OCI-M1 (cell line): ENCODE results near the gene ZDHHC24.

Experiments used
- DNase-seq: peaks from one replicate; lab custom pipeline; 2025; lab: John Stamatoyannopoulos, UW

Gene ZDHHC24

GRCh38 chr11:66566221-66566620 is 20.4 kb upstream of the ZDHHC24 start:
- no peak for DNase-seq

- no peak for DNase-seq
These were observed 19.1 kb upstream of the ZDHHC24 start for GRCh38 chr11:66564984-66565383.

- DNase-seq: no peak
These were observed 18.7 kb upstream of the ZDHHC24 start for GRCh38 chr11:66564538-66564937.

GRCh38 chr11:66563832-66564231 is 18.0 kb upstream of the ZDHHC24 start:
- DNase-seq: no peak

- DNase-seq: no peak
These were observed 17.2 kb upstream of the ZDHHC24 start for GRCh38 chr11:66562907-66563583.

GRCh38 chr11:66562275-66562674 is 16.4 kb upstream of the ZDHHC24 start:
- no peak for DNase-seq

GRCh38 chr11:66561975-66562248 is 16.1 kb upstream of the ZDHHC24 start:
- DNase-seq: no peak

GRCh38 chr11:66561178-66561974 is 15.5 kb upstream of the ZDHHC24 start:
- no peak for DNase-seq

GRCh38 chr11:66559866-66560676 is 14.2 kb upstream of the ZDHHC24 start:
- DNase-seq: no peak

GRCh38 chr11:66559142-66559865 is 13.5 kb upstream of the ZDHHC24 start:
- DNase-seq: no peak

- DNase-seq: no peak
These were observed 12.0 kb upstream of the ZDHHC24 start for GRCh38 chr11:66557733-66558326.

- DNase-seq: no peak
These were observed 10.2 kb upstream of the ZDHHC24 start for GRCh38 chr11:66556086-66556485.

GRCh38 chr11:66555416-66555815 is 9.6 kb upstream of the ZDHHC24 start:
- no peak for DNase-seq

GRCh38 chr11:66554602-66555001 is 8.8 kb upstream of the ZDHHC24 start:
- DNase-seq: no peak

- no peak for DNase-seq
These were observed 5.0 kb upstream of the ZDHHC24 start for GRCh38 chr11:66550887-66551286.

- DNase-seq: no peak
These were observed 3.8 kb upstream of the ZDHHC24 start for GRCh38 chr11:66549696-66550095.

GRCh38 chr11:66548774-66549630 is 3.2 kb upstream of the ZDHHC24 start:
- no peak for DNase-seq

- DNase-seq: no peak
These were observed 2.2 kb upstream of the ZDHHC24 start for GRCh38 chr11:66548041-66548440.

- DNase-seq: no peak
These were observed 1.8 kb upstream of the ZDHHC24 start for GRCh38 chr11:66547662-66548009.

GRCh38 chr11:66546966-66547661 is 1.3 kb upstream of the ZDHHC24 start:
- no peak for DNase-seq
